ENCODE measurements around the gene METTL21A. TPM values are rescaled to one million over a fixed set of nuclear protein-coding genes. Genes with fewer than 3 reads are reported as not detected.

Gene METTL21A
- total and polyA plus RNA-seq, 2 of the 13 experiments (the other 11 are each of a cell fraction or from before 2014, with no cell fraction given): 42.4 to 61.2 TPM

DNA sequence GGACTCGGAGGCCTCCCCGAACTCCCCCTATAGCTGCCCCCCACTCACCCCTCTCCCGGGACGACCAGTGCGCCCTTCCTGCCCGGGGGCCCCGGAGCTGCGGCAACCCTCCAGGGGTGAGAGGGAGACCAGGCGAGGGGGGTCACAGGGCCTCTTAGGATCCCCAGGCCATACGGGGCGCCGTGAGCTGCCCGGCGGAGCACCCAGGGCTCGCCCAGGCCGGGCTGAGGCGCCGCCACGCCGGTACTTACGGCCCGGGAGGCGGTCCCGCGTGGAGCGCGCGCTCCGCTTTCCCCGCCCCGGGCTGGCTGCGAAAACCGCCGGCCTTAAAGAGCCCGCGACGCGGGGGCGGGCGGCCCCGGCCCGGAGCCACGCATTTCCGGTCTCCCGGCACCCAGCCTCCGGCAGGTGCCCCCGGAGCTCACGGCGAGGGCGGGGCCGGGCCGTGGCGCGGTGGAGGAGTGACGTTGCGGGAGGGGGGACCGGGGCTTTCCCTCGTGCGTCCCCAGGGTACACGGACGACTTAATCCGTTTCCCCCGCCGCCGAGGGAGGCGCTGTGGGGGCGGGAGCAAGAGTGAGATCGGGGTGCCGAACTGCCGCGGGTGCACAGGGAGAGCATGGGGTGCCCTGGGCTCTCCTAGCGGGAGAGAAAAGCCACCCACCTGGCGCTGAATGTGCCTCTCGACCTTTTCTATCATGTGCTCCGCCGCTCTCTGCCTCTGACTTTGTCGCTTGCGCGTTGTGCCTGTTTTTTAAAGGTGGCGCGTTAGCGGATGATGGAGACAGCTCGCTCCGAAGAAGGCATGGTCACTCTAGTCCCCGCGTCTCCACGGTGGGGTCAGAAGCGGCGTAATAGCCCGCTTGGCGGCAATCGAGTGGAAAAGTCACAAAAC lies at the start of gene METTL21A (continued):
- TF ChIP-seq, protein P1, sequence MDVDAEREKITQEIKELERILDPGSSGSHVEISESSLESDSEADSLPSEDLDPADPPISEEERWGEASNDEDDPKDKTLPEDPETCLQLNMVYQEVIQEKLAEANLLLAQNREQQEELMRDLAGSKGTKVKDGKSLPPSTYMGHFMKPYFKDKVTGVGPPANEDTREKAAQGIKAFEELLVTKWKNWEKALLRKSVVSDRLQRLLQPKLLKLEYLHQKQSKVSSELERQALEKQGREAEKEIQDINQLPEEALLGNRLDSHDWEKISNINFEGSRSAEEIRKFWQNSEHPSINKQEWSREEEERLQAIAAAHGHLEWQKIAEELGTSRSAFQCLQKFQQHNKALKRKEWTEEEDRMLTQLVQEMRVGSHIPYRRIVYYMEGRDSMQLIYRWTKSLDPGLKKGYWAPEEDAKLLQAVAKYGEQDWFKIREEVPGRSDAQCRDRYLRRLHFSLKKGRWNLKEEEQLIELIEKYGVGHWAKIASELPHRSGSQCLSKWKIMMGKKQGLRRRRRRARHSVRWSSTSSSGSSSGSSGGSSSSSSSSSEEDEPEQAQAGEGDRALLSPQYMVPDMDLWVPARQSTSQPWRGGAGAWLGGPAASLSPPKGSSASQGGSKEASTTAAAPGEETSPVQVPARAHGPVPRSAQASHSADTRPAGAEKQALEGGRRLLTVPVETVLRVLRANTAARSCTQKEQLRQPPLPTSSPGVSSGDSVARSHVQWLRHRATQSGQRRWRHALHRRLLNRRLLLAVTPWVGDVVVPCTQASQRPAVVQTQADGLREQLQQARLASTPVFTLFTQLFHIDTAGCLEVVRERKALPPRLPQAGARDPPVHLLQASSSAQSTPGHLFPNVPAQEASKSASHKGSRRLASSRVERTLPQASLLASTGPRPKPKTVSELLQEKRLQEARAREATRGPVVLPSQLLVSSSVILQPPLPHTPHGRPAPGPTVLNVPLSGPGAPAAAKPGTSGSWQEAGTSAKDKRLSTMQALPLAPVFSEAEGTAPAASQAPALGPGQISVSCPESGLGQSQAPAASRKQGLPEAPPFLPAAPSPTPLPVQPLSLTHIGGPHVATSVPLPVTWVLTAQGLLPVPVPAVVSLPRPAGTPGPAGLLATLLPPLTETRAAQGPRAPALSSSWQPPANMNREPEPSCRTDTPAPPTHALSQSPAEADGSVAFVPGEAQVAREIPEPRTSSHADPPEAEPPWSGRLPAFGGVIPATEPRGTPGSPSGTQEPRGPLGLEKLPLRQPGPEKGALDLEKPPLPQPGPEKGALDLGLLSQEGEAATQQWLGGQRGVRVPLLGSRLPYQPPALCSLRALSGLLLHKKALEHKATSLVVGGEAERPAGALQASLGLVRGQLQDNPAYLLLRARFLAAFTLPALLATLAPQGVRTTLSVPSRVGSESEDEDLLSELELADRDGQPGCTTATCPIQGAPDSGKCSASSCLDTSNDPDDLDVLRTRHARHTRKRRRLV (CRISPR knock-in tag; IDR thresholded peaks at IDR 0.05): peak; percentile 35; the same call in 1 of the 2 replicates
- TF ChIP-seq ZNF891 (CRISPR knock-in tag; IDR thresholded peaks at IDR 0.05): peak; percentile 68; the same call in 1 of the 2 replicates
- TF ChIP-seq, protein P2, sequence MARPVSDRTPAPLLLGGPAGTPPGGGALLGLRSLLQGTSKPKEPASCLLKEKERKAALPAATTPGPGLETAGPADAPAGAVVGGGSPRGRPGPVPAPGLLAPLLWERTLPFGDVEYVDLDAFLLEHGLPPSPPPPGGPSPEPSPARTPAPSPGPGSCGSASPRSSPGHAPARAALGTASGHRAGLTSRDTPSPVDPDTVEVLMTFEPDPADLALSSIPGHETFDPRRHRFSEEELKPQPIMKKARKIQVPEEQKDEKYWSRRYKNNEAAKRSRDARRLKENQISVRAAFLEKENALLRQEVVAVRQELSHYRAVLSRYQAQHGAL (CRISPR knock-in tag; IDR thresholded peaks at IDR 0.05; ENCODE audit: not compliant biosample characterization): peak; percentile 69
- peak; percentile 53 for TF ChIP-seq STAG1 (CRISPR knock-in tag; IDR thresholded peaks at IDR 0.05)
- TF ChIP-seq, protein P3, sequence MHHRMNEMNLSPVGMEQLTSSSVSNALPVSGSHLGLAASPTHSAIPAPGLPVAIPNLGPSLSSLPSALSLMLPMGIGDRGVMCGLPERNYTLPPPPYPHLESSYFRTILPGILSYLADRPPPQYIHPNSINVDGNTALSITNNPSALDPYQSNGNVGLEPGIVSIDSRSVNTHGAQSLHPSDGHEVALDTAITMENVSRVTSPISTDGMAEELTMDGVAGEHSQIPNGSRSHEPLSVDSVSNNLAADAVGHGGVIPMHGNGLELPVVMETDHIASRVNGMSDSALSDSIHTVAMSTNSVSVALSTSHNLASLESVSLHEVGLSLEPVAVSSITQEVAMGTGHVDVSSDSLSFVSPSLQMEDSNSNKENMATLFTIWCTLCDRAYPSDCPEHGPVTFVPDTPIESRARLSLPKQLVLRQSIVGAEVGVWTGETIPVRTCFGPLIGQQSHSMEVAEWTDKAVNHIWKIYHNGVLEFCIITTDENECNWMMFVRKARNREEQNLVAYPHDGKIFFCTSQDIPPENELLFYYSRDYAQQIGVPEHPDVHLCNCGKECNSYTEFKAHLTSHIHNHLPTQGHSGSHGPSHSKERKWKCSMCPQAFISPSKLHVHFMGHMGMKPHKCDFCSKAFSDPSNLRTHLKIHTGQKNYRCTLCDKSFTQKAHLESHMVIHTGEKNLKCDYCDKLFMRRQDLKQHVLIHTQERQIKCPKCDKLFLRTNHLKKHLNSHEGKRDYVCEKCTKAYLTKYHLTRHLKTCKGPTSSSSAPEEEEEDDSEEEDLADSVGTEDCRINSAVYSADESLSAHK (CRISPR knock-in tag; IDR thresholded peaks at IDR 0.05; ENCODE audit: borderline replicate concordance): no peak
- TF ChIP-seq, protein P4, sequence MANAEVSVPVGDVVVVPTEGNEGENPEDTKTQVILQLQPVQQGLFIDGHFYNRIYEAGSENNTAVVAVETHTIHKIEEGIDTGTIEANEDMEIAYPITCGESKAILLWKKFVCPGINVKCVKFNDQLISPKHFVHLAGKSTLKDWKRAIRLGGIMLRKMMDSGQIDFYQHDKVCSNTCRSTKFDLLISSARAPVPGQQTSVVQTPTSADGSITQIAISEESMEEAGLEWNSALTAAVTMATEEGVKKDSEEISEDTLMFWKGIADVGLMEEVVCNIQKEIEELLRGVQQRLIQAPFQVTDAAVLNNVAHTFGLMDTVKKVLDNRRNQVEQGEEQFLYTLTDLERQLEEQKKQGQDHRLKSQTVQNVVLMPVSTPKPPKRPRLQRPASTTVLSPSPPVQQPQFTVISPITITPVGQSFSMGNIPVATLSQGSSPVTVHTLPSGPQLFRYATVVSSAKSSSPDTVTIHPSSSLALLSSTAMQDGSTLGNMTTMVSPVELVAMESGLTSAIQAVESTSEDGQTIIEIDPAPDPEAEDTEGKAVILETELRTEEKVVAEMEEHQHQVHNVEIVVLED (CRISPR knock-in tag; IDR thresholded peaks at IDR 0.05; ENCODE audit: borderline replicate concordance): peak; percentile 91
- TF ChIP-seq MAF1 (CRISPR knock-in tag; IDR thresholded peaks at IDR 0.05; ENCODE audit: borderline replicate concordance): peak; percentile 87; the same call in 1 of the 2 replicates
- TF ChIP-seq TBX2 (CRISPR knock-in tag; IDR thresholded peaks at IDR 0.05; ENCODE audit: borderline replicate concordance): peak; percentile 88
- TF ChIP-seq ZNF7 (CRISPR knock-in tag; IDR thresholded peaks at IDR 0.05): no peak
- TF ChIP-seq, protein P5, sequence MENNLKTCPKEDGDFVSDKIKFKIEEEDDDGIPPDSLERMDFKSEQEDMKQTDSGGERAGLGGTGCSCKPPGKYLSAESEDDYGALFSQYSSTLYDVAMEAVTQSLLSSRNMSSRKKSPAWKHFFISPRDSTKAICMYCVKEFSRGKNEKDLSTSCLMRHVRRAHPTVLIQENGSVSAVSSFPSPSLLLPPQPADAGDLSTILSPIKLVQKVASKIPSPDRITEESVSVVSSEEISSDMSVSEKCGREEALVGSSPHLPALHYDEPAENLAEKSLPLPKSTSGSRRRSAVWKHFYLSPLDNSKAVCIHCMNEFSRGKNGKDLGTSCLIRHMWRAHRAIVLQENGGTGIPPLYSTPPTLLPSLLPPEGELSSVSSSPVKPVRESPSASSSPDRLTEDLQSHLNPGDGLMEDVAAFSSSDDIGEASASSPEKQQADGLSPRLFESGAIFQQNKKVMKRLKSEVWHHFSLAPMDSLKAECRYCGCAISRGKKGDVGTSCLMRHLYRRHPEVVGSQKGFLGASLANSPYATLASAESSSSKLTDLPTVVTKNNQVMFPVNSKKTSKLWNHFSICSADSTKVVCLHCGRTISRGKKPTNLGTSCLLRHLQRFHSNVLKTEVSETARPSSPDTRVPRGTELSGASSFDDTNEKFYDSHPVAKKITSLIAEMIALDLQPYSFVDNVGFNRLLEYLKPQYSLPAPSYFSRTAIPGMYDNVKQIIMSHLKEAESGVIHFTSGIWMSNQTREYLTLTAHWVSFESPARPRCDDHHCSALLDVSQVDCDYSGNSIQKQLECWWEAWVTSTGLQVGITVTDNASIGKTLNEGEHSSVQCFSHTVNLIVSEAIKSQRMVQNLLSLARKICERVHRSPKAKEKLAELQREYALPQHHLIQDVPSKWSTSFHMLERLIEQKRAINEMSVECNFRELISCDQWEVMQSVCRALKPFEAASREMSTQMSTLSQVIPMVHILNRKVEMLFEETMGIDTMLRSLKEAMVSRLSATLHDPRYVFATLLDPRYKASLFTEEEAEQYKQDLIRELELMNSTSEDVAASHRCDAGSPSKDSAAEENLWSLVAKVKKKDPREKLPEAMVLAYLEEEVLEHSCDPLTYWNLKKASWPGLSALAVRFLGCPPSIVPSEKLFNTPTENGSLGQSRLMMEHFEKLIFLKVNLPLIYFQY (CRISPR knock-in tag; IDR thresholded peaks at IDR 0.05; ENCODE audit: borderline replicate concordance): peak; percentile 85
- TF ChIP-seq, protein P6, sequence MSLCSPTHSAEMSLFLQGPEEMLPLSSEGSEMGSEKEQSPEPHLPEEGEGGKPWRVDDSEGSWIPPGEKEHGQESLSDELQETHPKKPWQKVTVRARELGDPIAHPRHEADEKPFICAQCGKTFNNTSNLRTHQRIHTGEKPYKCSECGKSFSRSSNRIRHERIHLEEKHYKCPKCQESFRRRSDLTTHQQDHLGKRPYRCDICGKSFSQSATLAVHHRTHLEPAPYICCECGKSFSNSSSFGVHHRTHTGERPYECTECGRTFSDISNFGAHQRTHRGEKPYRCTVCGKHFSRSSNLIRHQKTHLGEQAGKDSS (CRISPR knock-in tag; IDR thresholded peaks at IDR 0.05; ENCODE audit: borderline replicate concordance, low read depth): no peak

Data from HepG2 (cell line).